Putamen (tissue), 1 donor: ENCODE measurements around the gene CRISPLD2.
A peak's percentile ranks its signal among the peaks of the same experiment; 100 is the strongest.

Experiments
- DNase-seq: peaks from one replicate; pipeline ENCODE4 v3.0.0-alpha.2; 2016; ENCODE audit warnings: low spot score

CRISPLD2 gene

DNA sequence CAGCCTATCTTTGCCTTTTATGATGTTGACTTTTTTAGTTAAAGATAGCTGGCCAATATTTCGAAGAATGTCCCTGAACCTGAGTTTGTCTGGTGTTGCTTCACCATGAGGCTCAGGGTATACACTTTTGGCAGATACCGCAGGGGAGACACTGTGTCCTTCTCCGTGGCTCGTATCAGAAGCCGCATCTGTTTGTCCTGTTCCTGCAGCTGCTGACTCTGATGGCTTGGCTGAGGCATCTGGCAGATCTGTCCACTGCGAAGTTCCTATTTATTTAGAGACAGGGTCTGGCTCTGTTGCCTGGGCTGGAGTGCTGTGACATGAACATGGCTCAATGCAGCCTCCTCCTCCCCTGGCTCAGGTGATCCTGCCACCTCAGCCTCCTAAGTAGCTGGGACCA, 93.5 kb downstream of the CRISPLD2 start:
- DNase-seq = no peak

DNA sequence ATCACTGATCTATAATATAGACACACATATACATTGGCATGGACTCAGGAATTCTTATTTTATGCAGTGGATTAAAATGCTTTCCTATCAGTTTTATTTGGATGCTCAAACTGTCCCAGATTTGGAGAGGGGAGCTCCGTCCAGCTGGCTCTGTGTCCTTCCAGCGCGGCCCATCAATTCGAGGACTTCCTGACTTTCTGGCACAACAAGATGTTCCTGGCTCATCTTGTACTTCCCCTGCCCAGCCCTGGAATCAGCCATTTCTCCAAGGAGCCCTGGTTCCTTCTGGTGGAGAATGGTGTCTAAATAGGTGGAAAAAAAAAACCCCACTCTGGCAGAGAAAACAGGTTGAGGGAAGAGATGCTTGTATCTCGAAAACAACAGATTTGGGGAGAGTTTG, 94.5 kb downstream of the CRISPLD2 start:
- DNase-seq = no peak

- no peak for DNase-seq
Observed at GRCh38 chr16:84916178-84916577, 96.4 kb downstream of the CRISPLD2 start.

DNA sequence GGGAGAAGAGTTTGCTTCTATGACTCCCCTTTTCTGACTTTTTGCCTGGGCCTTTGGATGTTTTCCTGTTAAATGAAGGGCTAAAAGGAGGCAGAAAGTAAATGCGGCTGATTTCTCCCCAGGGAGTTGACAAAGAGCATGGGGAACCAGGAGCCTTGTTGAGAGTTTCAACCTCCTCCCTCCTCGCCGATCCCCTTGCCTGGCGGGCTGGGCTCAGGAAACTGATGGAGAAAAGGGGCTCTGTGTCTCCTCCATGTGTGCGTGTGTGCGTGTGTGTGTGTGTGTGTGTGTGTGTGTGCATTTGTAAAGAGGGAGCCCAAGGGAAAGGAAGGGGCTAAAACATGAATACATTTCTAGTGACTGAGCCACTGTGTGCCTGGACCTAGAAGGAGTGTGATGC, 97.1 kb downstream of the CRISPLD2 start:
- DNase-seq = no peak

GRCh38 chr16:84917492-84917891, 97.7 kb downstream of the CRISPLD2 start:
- DNase-seq = no peak

DNA sequence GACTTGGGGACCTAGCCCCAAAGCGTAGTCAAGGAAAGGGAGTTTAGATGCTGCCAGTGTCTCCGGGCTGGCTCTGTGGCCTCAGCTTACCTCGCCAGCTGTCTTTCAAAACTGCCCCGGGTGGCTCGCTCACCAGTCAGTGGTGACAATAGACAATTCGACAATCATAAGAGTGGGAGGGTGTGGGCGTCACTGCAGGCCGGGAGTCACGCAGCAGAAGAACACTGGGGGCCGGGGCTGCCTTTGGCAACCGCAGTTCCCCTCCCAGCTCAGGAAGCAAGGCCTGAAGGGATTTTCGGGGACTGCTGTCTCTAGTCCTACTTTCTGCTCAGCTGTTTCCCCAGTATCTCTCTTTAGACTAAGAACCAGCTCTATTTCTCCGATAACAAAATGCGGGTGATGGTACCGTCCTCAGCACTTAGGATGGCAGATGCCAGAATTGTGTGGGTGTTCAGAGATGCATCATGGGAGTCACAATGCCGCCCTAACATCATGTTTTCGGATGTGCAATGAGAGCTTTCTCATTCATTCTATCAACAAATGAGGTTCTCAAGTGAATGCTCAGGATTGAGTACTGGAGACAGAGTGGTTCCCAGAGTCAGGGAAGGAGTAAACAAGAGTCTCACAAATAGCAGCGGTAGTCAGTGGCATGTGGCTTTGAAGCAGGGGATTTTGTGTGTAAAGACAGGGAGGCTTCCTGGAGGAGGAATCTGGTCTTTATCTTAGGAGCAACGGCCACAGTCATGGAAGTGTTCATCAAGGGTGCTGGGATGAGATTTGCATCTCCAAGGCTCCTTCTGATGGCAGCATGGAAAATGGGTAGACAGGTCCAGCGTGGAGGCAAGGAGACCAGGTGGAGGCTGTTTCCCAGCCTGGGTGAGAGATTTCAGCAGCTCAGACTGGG, 98.5 kb downstream of the CRISPLD2 start:
- no peak for DNase-seq

DNA sequence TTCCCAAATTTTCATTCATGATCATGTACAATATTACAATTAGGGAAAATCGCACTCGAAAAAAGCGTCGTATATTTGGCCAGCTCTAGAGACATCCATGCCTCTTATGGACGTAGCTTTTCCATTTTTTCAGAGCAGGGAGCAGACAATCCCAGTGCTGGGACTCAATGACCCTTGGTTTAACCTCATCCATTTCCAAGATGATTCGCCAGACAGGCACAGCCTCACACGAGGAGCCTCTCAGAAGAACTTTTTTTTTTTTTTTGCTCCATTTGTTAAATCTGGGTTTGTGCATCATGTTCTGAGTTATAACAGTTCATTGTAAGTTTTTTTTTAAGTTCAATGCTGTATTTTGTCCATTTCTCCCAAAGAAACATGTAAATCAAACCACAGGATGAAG, 99.5 kb downstream of the CRISPLD2 start:
- DNase-seq = no peak

DNA sequence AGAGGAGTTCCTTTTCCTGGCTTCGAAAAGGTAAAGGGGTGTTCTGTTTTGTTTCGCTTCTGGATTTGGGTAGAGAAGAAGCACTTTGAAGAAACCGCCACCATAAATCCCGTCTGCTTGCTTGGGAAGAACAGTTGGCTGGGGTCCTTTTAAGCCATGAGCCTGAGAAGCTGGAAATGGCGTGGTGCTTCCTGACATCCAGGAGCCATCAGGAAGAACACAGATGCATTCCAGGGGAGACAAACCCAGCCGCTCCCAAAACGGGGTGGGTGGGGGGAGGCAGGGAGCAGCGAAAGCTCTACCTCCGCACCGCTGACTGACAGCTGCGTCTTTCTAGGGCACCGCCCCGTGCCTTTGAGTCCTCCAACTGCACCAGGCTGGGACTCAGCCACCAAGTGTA, 99.9 kb downstream of the CRISPLD2 start:
- no peak for DNase-seq

DNA sequence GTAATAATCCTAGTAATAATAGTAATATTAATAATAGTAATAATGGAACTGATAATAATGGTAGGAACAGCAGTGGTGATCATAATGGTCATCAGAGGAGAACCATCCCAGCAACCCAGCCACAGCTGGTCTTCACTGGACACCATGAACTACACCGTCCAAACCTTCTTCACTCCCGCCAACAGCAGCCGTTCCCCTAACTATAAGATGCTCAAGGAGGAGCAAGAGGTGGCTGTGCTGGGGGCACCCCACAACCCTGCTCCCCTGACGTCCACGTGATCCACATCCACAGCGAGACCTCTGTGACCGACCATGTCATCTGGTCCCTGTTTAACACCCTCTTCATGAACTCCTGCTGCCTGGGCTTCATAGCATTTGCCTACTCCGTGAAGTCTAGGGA, 100.5 kb downstream of the CRISPLD2 start:
- no peak for DNase-seq

GRCh38 chr16:84922351-84923120, 102.8 kb downstream of the CRISPLD2 start:
- DNase-seq = peak; percentile 64

GRCh38 chr16:84924331-84925091, 104.7 kb downstream of the CRISPLD2 start:
- no peak for DNase-seq

GRCh38 chr16:84925092-84925772, 105.4 kb downstream of the CRISPLD2 start:
- no peak for DNase-seq

DNA sequence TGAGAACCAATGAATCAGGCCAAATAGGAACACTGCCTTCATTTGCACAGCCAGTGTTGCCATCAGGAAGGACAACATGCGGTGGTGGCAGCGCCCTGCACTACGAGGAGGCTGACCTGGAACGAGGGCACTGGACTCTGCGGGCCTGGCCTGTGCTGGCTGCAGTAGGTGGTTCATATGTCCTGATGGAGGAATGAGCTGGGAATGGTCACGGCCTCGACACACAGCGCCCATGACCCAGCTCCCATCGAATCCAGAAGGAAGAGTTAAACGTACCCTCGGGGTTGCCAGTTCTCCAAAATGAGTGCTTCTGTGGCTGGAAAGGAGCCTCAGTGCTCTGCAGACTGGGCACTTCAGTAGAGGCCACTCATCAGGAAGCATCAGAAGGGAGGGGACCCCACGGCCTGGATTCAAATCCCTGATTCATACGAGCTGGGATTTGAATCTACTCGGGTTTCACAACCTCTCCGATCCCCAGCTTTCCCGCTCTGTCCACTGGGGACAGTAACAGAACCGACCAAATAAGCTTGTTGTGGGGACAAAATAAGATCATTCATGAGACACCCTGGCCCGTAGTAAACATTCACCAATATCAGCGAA, 106.1 kb downstream of the CRISPLD2 start:
- no peak for DNase-seq

- no peak for DNase-seq
Observed at GRCh38 chr16:84926462-84926861, 106.7 kb downstream of the CRISPLD2 start.

GRCh38 chr16:84927621-84928591, 108.1 kb downstream of the CRISPLD2 start:
- no peak for DNase-seq

DNA sequence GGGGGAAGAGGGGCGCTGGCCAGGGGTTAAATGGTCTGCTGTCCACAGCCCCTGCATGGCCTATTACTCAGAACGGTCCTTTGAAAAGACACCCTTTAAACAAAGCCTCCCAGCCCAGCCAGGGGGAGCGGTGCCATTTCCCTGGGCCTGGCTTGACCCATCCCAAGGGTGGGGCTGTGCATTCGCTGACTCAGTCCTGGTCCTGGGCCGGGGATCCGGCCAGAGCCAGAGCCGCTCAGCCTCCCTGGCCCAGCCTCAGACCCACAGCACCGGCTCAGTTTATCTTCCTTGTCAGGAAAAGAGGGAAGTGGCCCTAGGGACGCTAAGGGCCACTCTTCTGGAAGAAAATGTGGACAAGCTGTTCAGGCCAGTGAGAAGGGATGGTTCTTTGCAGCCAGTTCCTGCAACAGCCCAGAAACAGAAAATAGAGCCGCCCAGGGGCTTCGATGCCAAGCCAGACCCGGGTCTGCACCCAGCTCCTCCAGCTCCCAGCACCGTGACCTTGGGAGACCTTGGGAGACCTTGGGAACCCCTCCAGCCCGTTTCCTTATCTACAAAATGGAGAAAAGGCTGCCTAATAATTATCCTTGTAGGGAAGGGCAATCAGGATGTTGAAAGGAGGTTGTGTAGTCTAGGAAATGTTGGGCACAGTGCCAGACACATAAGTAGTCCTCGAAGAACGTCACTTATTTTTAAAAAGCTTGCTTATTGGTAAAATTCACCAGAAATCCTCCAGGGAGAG, 109.1 kb downstream of the CRISPLD2 start:
- no peak for DNase-seq

DNA sequence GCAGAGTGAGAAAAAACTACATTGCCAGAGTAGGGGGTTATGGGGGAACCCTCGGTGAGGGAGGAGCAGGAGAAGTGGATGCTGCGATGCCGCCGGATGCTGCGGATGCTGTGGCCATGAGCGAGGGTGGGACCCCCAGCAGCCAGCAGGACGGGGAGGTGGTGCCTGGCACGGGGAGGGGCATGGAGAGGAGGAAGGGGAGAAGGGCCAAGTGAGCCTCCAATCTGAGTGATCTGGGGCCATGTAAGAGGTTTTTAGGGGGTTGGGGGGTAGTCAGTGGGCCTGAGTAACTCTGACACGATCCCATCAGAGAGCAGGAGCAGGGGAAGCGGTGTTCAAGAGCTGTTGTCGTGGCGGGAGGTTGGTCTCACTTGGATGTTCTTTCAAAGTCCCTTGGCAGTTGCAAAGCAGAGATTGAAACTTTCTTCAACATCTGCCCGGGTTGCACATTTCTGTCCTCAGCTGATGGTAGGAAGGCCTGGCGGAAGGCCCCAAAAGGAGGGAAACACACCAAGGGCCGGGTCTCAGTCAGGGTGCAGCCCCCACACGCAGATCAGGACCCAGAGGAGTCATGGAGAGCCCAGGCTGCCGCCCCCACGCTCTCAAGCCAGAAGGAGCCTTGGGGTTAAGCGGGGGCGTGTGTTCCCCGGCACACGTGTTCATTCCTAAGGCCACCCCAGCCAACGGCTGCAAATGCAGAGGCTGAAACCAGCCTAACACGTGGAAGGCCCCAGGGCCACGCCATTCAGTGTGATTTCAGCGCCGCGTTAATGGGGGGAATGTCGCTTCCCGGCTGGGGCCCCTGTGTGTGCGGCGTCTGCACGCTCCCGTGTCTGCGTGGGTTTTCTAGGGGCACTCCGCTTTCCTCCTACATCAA, 109.9 kb downstream of the CRISPLD2 start:
- no peak for DNase-seq

DNA sequence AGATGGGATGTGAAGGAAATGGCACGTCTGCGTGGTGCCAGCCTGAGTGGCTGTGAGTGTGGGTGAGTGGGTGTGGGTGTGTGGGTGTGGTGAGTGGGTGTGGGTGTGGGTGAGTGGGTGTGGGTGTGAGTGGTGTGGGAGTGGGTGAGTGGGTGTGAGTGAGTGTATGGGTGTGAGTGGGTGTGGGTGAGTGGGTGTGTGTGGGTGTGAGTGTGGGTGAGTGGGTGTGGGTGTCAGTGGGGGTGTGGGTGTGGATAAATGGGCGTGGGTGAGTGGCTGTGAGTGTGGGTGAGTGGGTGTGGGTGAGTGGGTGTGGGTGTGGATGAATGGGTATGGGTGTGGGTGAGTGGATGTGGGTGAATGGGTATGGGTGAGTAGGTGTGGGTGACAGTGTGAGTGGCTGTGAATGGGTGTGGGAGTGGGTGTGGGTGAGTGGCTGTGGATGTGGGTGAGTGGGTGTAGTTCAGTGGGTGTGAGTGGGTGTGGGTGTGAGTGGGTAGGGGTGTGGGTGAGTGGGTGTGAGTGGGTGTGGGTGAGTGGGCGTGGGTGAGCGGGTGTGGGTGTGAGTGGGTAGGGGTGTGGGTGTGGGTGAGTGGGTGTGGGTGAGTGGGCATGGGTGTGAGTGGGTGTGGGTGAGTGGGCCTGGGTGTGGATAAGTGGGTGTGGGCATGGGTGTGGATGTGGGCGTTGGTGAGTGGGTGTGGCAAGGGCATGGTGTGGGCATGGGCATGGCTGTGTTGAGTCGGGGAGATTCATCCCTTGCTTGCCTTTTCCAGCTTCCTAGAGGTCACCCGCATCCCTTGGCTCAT, 110.7 kb downstream of the CRISPLD2 start:
- no peak for DNase-seq
